Loucy (cell line): ENCODE results near the gene CD83.

Experiments
- H2AFZ ChIP-seq: fragments of 200-600 bp; sonication (generic); 2 replicates; pipeline ENCODE4 v1.6.0; 2016; ENCODE audit warnings: antibody characterized with exemption, mild to moderate bottlenecking, low read length, moderate library complexity
- H3F3A ChIP-seq: fragments of 200-600 bp; 2 replicates; pipeline ENCODE4 v1.6.0; 2016; ENCODE audit warnings: antibody characterized with exemption, low read depth, mild to moderate bottlenecking
- H3K27me3 ChIP-seq: fragments of 200-600 bp; sonication (generic); 2 replicates; pipeline ENCODE4 v1.6.1; 2014; ENCODE audit warnings: low read length, mild to moderate bottlenecking; ENCODE audit not compliant: insufficient read depth, poor library complexity, severe bottlenecking
- H3K36me3 ChIP-seq: fragments of 200-600 bp; sonication (generic); 2 replicates; pipeline ENCODE4 v1.6.1; 2016; ENCODE audit warnings: low read length; ENCODE audit not compliant: insufficient read depth
- H3K4me1 ChIP-seq: fragments of 200-600 bp; sonication (generic); 2 replicates; pipeline ENCODE4 v1.5.1; 2014; ENCODE audit warnings: low read length, mild to moderate bottlenecking; ENCODE audit not compliant: insufficient read depth, poor library complexity, severe bottlenecking
- H3K4me2 ChIP-seq: fragments of 200-600 bp; sonication (generic); 2 replicates; pipeline ENCODE4 v1.6.0; 2014; ENCODE audit warnings: antibody characterized with exemption, low read length, low read depth, mild to moderate bottlenecking; ENCODE audit not compliant: poor library complexity, severe bottlenecking
- H3K4me3 ChIP-seq: fragments of 200-600 bp; sonication (generic); 2 replicates; pipeline ENCODE4 v1.5.1; 2014; ENCODE audit warnings: low read length, mild to moderate bottlenecking, mixed read lengths; ENCODE audit not compliant: poor library complexity, severe bottlenecking
- H3K79me2 ChIP-seq: fragments of 200-600 bp; sonication (generic); 2 replicates; pipeline ENCODE4 v1.6.1; 2014; ENCODE audit warnings: low read length; ENCODE audit not compliant: insufficient read depth
- H3K9ac ChIP-seq: fragments of 200-600 bp; sonication (generic); 2 replicates; pipeline ENCODE4 v1.6.0; 2014; ENCODE audit warnings: mild to moderate bottlenecking, low read depth, low read length, moderate library complexity; ENCODE audit not compliant: poor library complexity, severe bottlenecking
- H3K9me2 ChIP-seq: fragments of 200-600 bp; sonication (generic); replicated peaks from 2 replicates; pipeline ENCODE4 v1.6.1; 2016; ENCODE audit warnings: low read depth, low read length, mixed read lengths
- H3K9me3 ChIP-seq: fragments of 200-600 bp; sonication (generic); 2 replicates; pipeline ENCODE4 v1.6.1; 2014; ENCODE audit warnings: mild to moderate bottlenecking, antibody characterized with exemption, low read length, low read depth; ENCODE audit not compliant: insufficient read depth
- H4K20me1 ChIP-seq: fragments of 200-600 bp; sonication (generic); 2 replicates; pipeline ENCODE4 v1.6.0; 2014; ENCODE audit warnings: antibody characterized with exemption, low read length, mild to moderate bottlenecking; ENCODE audit not compliant: insufficient read depth, poor library complexity, severe bottlenecking
- CTCF ChIP-seq: fragments of 200-600 bp; sonication (generic); conservative IDR thresholded peaks from 2 replicates; pipeline ENCODE4 v1.5.1; 2014; ENCODE audit warnings: mild to moderate bottlenecking, antibody characterized with exemption, low read length
- EZH2phosphoT487 ChIP-seq: fragments of 200-600 bp; IDR thresholded peaks from 2 replicates; pipeline ENCODE4 v1.6.1; 2018; ENCODE audit warnings: antibody characterized with exemption, mild to moderate bottlenecking, moderate library complexity, borderline replicate concordance

CD83 gene

GRCh38 chr6:14118446-14118845 lies 874 bp downstream of the CD83 start:
- peak overlapping the region; percentile 76 for H2AFZ ChIP-seq
- no peaks in the 10 kb centered on the region for H3K36me3 ChIP-seq
- peaks cover 6% of the 10 kb centered on the region; the same call in 1 of the 2 replicates for H3F3A ChIP-seq
- H3K4me3 ChIP-seq = peak overlapping the region; percentile 85
- no peaks in the 10 kb centered on the region for H3K27me3 ChIP-seq
- H3K79me2 ChIP-seq = peaks cover 45% of the 10 kb centered on the region
- H3K4me2 ChIP-seq = peak overlapping the region; percentile 98
- H3K4me1 ChIP-seq = peaks cover 51% of the 10 kb centered on the region
- H3K9me2 ChIP-seq = no peaks in the 10 kb centered on the region
- H4K20me1 ChIP-seq = peaks cover 4% of the 10 kb centered on the region
- H3K9me3 ChIP-seq = no peaks in the 10 kb centered on the region
- TF ChIP-seq EZH2phosphoT487 (no peak), CTCF (no peak)
- peak overlapping the region; percentile 79 for H3K9ac ChIP-seq

DNA sequence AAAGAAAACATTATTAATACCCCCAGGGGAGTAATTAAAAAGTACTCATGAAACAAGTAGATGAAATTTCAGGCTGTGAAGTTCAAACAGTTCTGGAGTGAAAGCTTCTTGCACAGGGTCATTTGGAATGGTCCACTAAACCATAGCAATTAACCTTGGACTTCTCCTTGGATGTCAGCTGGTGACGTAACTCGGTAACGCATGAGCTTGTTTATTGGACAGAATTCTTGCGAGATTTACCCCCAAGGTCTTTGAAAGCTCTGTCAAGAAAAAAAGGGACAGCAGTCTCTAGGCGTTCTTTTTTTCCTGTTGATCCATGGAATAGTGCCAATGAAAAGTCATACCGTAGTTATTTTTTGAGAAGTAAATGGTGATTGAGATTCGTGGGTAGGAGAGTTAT lies 2.2 kb downstream of the CD83 start:
- peaks cover 54% of the 10 kb centered on the region for H3K79me2 ChIP-seq
- no peaks in the 10 kb centered on the region for H3K36me3 ChIP-seq
- peaks cover 4% of the 10 kb centered on the region for H4K20me1 ChIP-seq
- no peaks in the 10 kb centered on the region for H3K27me3 ChIP-seq
- H3K4me1 ChIP-seq = peaks cover 51% of the 10 kb centered on the region
- H3K9ac ChIP-seq = no peak overlapping the region
- H3K4me2 ChIP-seq = peak overlapping the region; percentile 98
- no peak for TF ChIP-seq CTCF
- TF ChIP-seq EZH2phosphoT487 = no peak
- H3F3A ChIP-seq = peaks cover 6% of the 10 kb centered on the region; the same call in 1 of the 2 replicates
- no peaks in the 10 kb centered on the region for H3K9me3 ChIP-seq
- no peaks in the 10 kb centered on the region for H3K9me2 ChIP-seq
- peak overlapping the region; percentile 85 for H3K4me3 ChIP-seq
- no peak overlapping the region for H2AFZ ChIP-seq

DNA sequence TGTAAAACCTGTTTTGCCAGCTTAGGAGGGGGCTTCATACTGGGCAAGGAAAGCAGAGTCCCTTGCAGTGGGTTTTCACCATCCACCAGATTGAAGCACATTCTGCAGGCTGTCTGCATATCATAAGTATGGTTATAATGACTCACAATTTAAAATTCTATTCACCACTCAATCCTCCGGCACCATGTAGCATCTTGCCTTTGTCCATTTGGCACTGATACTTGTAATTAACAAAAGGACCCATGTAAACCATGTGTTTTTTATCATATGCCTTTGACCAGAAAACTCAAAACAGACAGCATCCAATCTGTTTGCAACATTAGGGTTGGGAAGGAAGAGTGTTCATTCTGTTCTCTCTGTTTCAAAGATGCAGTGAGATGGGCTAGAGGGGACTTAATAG lies 3.0 kb downstream of the CD83 start:
- Histone ChIP-seq H4K20me1 (peaks cover 4% of the 10 kb centered on the region), H3K79me2 (peaks cover 61% of the 10 kb centered on the region), H3K4me3 (peak overlapping the region; percentile 11), H3K9me3 (no peaks in the 10 kb centered on the region), H3K4me2 (peak overlapping the region; percentile 98), H3F3A (peaks cover 6% of the 10 kb centered on the region; the same call in 1 of the 2 replicates), H3K36me3 (no peaks in the 10 kb centered on the region), H2AFZ (no peak overlapping the region), H3K9ac (peak overlapping the region; percentile 9), H3K27me3 (no peaks in the 10 kb centered on the region), H3K4me1 (peaks cover 54% of the 10 kb centered on the region), H3K9me2 (no peaks in the 10 kb centered on the region)
- no peak for TF ChIP-seq EZH2phosphoT487
- TF ChIP-seq CTCF = no peak
